GM23338 (cell line): ENCODE measurements around the gene EYA2. TPM values are rescaled to one million over a fixed set of nuclear protein-coding genes. Genes with fewer than 3 reads are reported as not detected.

Experiments
- ATAC-seq: fragments of 200-7000 bp; cut with Tn5 transposase; 3 replicates; pipeline ENCODE4 v1.9.1; 2020
- DNase-seq: peaks from one replicate; pipeline ENCODE4 v3.0.0-alpha.2; 2015; ENCODE audit warnings: low spot score
- H2AFZ ChIP-seq: fragments of 200-600 bp; sonication (generic); 2 replicates; pipeline ENCODE4 v1.8.0; 2016; ENCODE audit warnings: antibody characterized with exemption, mild to moderate bottlenecking, moderate library complexity
- H3F3A ChIP-seq: fragments of 200-600 bp; sonication (generic); replicated peaks from 2 replicates; pipeline ENCODE4 v1.8.0; 2017; ENCODE audit warnings: antibody characterized with exemption, mixed run types, low read depth
- H3K27ac ChIP-seq: fragments of 200-600 bp; sonication (generic); 2 replicates; pipeline ENCODE4 v1.6.1; 2016; ENCODE audit warnings: low read depth
- H3K27me3 ChIP-seq: fragments of 200-600 bp; sonication (generic); 2 replicates; pipeline ENCODE4 v1.8.0; 2016; ENCODE audit warnings: mild to moderate bottlenecking, mixed run types, moderate library complexity; ENCODE audit not compliant: insufficient read depth
- H3K36me3 ChIP-seq: fragments of 200-600 bp; sonication (generic); 2 replicates; pipeline ENCODE4 v1.8.0; 2016; ENCODE audit warnings: mild to moderate bottlenecking; ENCODE audit not compliant: insufficient read depth
- H3K4me1 ChIP-seq: fragments of 200-600 bp; sonication (generic); 2 replicates; pipeline ENCODE4 v1.8.0; 2016; ENCODE audit warnings: mild to moderate bottlenecking, moderate library complexity; ENCODE audit not compliant: insufficient read depth
- H3K4me2 ChIP-seq: fragments of 200-600 bp; sonication (generic); 2 replicates; pipeline ENCODE4 v1.7.1; 2017; ENCODE audit warnings: mixed run types
- H3K4me3 ChIP-seq: fragments of 200-600 bp; sonication (generic); 2 replicates; pipeline ENCODE4 v1.6.1; 2016; ENCODE audit warnings: mixed run types
- H3K79me2 ChIP-seq: fragments of 200-600 bp; sonication (generic); replicated peaks from 2 replicates; pipeline ENCODE4 v1.8.0; 2017; ENCODE audit warnings: mild to moderate bottlenecking; ENCODE audit not compliant: insufficient read depth
- H3K9me2 ChIP-seq: fragments of 200-600 bp; sonication (generic); 2 replicates; pipeline ENCODE4 v1.8.0; 2017; ENCODE audit not compliant: insufficient read depth
- H4K20me1 ChIP-seq: fragments of 200-600 bp; sonication (generic); replicated peaks from 2 replicates; pipeline ENCODE4 v1.8.0; 2017; ENCODE audit warnings: mild to moderate bottlenecking; ENCODE audit not compliant: insufficient read depth
- H3K27ac Mint-ChIP-seq: 2 replicates; pipeline ENCODE4 v1.8.0; 2020; ENCODE audit warnings: inconsistent platforms, mild to moderate bottlenecking, moderate library complexity, mixed read lengths
- H3K27me3 Mint-ChIP-seq: 3 replicates; pipeline ENCODE4 v1.8.0; 2022; ENCODE audit warnings: low read depth, mild to moderate bottlenecking, moderate library complexity, mixed read lengths, inconsistent platforms; ENCODE audit not compliant: insufficient read depth, poor library complexity
- H3K36me3 Mint-ChIP-seq: 3 replicates; pipeline ENCODE4 v1.8.0; 2021; ENCODE audit warnings: low read depth, mild to moderate bottlenecking, inconsistent platforms, moderate library complexity, mixed read lengths
- H3K4me1 Mint-ChIP-seq: 3 replicates; pipeline ENCODE4 v1.8.0; 2020; ENCODE audit warnings: mild to moderate bottlenecking, inconsistent platforms, mixed read lengths
- H3K4me3 Mint-ChIP-seq: 3 replicates; pipeline ENCODE4 v1.8.0; 2021; ENCODE audit warnings: moderate library complexity, mild to moderate bottlenecking, inconsistent platforms, mixed read lengths
- H3K9me3 Mint-ChIP-seq: 3 replicates; pipeline ENCODE4 v1.8.0; 2020; ENCODE audit warnings: moderate library complexity, mild to moderate bottlenecking, inconsistent platforms, mixed read lengths
- CREB1 ChIP-seq: fragments of 250-450 bp; sonication (Bioruptor Pico); IDR thresholded peaks from 2 replicates; pipeline ENCODE4 v1.5.0; 2020; ENCODE audit warnings: low read depth, mild to moderate bottlenecking, moderate library complexity
- EZH2 ChIP-seq: fragments of 200-600 bp; sonication (generic); IDR thresholded peaks from one replicate; pipeline ENCODE4 v1.8.0; 2017; ENCODE audit warnings: antibody characterized with exemption, mild to moderate bottlenecking, low read depth; ENCODE audit not compliant: unreplicated experiment
- EZH2phosphoT487 ChIP-seq: fragments of 200-600 bp; sonication (generic); IDR thresholded peaks from one replicate; pipeline ENCODE4 v1.8.1; 2018; ENCODE audit warnings: antibody characterized with exemption; ENCODE audit not compliant: unreplicated experiment
- JUNB ChIP-seq: IDR thresholded peaks from one replicate; pipeline ENCODE4 v1.6.1; 2016; ENCODE audit warnings: antibody characterized with exemption; ENCODE audit not compliant: unreplicated experiment
- NANOG ChIP-seq: IDR thresholded peaks from 2 replicates; pipeline ENCODE4 v1.6.1; 2016; ENCODE audit warnings: antibody characterized with exemption, borderline replicate concordance
- POLR2AphosphoS5 ChIP-seq: IDR thresholded peaks from 2 replicates; pipeline ENCODE4 v1.6.1; 2016; ENCODE audit warnings: antibody characterized with exemption, low read depth
- STAT1 ChIP-seq: IDR thresholded peaks from one replicate; pipeline ENCODE4 v1.6.1; 2016; ENCODE audit warnings: antibody characterized with exemption; ENCODE audit not compliant: unreplicated experiment
- ZNF114 ChIP-seq: fragments of 250-450 bp; sonication (Bioruptor Pico); IDR thresholded peaks from 2 replicates; pipeline ENCODE4 v1.5.0; 2020; ENCODE audit warnings: mild to moderate bottlenecking, moderate library complexity
- ZNF331 ChIP-seq: fragments of 250-450 bp; sonication (Bioruptor Pico); IDR thresholded peaks from 2 replicates; pipeline ENCODE4 v1.5.0; 2020; ENCODE audit warnings: low read depth, mild to moderate bottlenecking, moderate library complexity
- ZNF462 ChIP-seq: fragments of 250-450 bp; sonication (Bioruptor Pico); IDR thresholded peaks from 2 replicates; pipeline ENCODE4 v1.5.0; 2020; ENCODE audit warnings: mild to moderate bottlenecking, moderate library complexity
- polyA plus RNA-seq: library from polyadenylated mRNA; unstranded; fragments of >200 nt; fragmentation: Nextera tagmentation; extraction: Ambion mirVana; gene quantifications from 2 replicates; pipeline ENCODE4 v1.2.1, GENCODE V29; 2016
- total RNA-seq: library from RNA; depleted of rRNA; stranded (reverse); fragments of >200 nt; shearing (Covaris generic); gene quantifications from 2 replicates; pipeline ENCODE4 v1.2.3, GENCODE V29; 2014
- TF ChIP-seq, protein P1 (sequence below): IDR thresholded peaks from 2 replicates; pipeline ENCODE4 v1.6.1; 2016; ENCODE audit warnings: antibody characterized with exemption
- TF ChIP-seq, protein P2 (sequence below), 2 experiments: fragments of 200-600 bp in 1 of 2; sonication (generic) in 1 of 2; conservative IDR thresholded peaks; 2 replicates each; pipeline versions ENCODE4 v1.5.1 to v1.6.1; 2016 to 2017; ENCODE audit warnings: antibody characterized with exemption in 2 of 2, low read depth in 2 of 2, mild to moderate bottlenecking in 2 of 2, moderate library complexity in 1 of 2
- TF ChIP-seq, protein P3 (sequence below): IDR thresholded peaks from one replicate; pipeline ENCODE4 v1.6.1; 2018; ENCODE audit warnings: antibody characterized with exemption; ENCODE audit not compliant: unreplicated experiment

The EYA2 gene
- total and polyA plus RNA-seq, 2 experiments from 2014 or later = 0.50 to 0.56 TPM

- H3K27ac ChIP-seq = no peak overlapping the region
- TF ChIP-seq, protein P1, sequence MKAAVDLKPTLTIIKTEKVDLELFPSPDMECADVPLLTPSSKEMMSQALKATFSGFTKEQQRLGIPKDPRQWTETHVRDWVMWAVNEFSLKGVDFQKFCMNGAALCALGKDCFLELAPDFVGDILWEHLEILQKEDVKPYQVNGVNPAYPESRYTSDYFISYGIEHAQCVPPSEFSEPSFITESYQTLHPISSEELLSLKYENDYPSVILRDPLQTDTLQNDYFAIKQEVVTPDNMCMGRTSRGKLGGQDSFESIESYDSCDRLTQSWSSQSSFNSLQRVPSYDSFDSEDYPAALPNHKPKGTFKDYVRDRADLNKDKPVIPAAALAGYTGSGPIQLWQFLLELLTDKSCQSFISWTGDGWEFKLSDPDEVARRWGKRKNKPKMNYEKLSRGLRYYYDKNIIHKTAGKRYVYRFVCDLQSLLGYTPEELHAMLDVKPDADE = no peak
- TF ChIP-seq POLR2AphosphoS5 = no peak
- no peak for TF ChIP-seq EZH2phosphoT487
- no peak for TF ChIP-seq ZNF331 (CRISPR knock-in tag)
- TF ChIP-seq, protein P2, sequence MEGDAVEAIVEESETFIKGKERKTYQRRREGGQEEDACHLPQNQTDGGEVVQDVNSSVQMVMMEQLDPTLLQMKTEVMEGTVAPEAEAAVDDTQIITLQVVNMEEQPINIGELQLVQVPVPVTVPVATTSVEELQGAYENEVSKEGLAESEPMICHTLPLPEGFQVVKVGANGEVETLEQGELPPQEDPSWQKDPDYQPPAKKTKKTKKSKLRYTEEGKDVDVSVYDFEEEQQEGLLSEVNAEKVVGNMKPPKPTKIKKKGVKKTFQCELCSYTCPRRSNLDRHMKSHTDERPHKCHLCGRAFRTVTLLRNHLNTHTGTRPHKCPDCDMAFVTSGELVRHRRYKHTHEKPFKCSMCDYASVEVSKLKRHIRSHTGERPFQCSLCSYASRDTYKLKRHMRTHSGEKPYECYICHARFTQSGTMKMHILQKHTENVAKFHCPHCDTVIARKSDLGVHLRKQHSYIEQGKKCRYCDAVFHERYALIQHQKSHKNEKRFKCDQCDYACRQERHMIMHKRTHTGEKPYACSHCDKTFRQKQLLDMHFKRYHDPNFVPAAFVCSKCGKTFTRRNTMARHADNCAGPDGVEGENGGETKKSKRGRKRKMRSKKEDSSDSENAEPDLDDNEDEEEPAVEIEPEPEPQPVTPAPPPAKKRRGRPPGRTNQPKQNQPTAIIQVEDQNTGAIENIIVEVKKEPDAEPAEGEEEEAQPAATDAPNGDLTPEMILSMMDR (conservative IDR thresholded peaks at IDR 0.05; ENCODE audit: low read depth in 2 of 2) = no peak
- no peak for TF ChIP-seq CREB1 (CRISPR knock-in tag)
- no peak for TF ChIP-seq ZNF462 (CRISPR knock-in tag)
- TF ChIP-seq JUNB = no peak
- no peak for TF ChIP-seq NANOG
- no peak for TF ChIP-seq STAT1
- TF ChIP-seq, protein P3, sequence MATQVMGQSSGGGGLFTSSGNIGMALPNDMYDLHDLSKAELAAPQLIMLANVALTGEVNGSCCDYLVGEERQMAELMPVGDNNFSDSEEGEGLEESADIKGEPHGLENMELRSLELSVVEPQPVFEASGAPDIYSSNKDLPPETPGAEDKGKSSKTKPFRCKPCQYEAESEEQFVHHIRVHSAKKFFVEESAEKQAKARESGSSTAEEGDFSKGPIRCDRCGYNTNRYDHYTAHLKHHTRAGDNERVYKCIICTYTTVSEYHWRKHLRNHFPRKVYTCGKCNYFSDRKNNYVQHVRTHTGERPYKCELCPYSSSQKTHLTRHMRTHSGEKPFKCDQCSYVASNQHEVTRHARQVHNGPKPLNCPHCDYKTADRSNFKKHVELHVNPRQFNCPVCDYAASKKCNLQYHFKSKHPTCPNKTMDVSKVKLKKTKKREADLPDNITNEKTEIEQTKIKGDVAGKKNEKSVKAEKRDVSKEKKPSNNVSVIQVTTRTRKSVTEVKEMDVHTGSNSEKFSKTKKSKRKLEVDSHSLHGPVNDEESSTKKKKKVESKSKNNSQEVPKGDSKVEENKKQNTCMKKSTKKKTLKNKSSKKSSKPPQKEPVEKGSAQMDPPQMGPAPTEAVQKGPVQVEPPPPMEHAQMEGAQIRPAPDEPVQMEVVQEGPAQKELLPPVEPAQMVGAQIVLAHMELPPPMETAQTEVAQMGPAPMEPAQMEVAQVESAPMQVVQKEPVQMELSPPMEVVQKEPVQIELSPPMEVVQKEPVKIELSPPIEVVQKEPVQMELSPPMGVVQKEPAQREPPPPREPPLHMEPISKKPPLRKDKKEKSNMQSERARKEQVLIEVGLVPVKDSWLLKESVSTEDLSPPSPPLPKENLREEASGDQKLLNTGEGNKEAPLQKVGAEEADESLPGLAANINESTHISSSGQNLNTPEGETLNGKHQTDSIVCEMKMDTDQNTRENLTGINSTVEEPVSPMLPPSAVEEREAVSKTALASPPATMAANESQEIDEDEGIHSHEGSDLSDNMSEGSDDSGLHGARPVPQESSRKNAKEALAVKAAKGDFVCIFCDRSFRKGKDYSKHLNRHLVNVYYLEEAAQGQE = no peak
- no peak for TF ChIP-seq ZNF114 (CRISPR knock-in tag)
- TF ChIP-seq EZH2 = no peak
- H3K9me3 Mint-ChIP-seq = no peaks in the 10 kb centered on the region; the same call in 1 of the 3 replicates
- no peaks in the 10 kb centered on the region for H3K9me2 ChIP-seq
- no peak for ATAC-seq
- H3K27ac Mint-ChIP-seq = no peak overlapping the region
- no peak overlapping the region for H3K4me3 ChIP-seq
- H3K36me3 Mint-ChIP-seq = no peaks in the 10 kb centered on the region
- no peak for DNase-seq
- no peaks in the 10 kb centered on the region for H3K4me1 ChIP-seq
- peaks cover 2% of the 10 kb centered on the region for H3K27me3 Mint-ChIP-seq
- no peaks in the 10 kb centered on the region for H3K36me3 ChIP-seq
- no peaks in the 10 kb centered on the region for H3K79me2 ChIP-seq
- no peaks in the 10 kb centered on the region for H3K4me1 Mint-ChIP-seq
- H3K4me2 ChIP-seq = no peak overlapping the region
- H3F3A ChIP-seq = no peaks in the 10 kb centered on the region
- no peak overlapping the region for H3K4me3 Mint-ChIP-seq
- no peaks in the 10 kb centered on the region for H3K27me3 ChIP-seq
- H4K20me1 ChIP-seq = no peaks in the 10 kb centered on the region
- no peak overlapping the region for H2AFZ ChIP-seq
Observed at GRCh38 chr20:46844965-46845364, 49.7 kb upstream of the EYA2 start.
